RWPE2 (cell line): ENCODE results near the gene SPRED2.

Experiments used
- ATAC-seq: fragments of 200-7000 bp; cut with Tn5 transposase; 3 replicates; pipeline ENCODE4 v1.9.1; 2021; ENCODE audit warnings: low read depth
- DNase-seq: peaks from one replicate; pipeline ENCODE4 v3.0.0-alpha.2; 2020; ENCODE audit warnings: low spot score
- H3K27ac ChIP-seq: fragments of 450-650 bp; 2 replicates; pipeline ENCODE4 v1.5.1; 2017; ENCODE audit warnings: mild to moderate bottlenecking; ENCODE audit not compliant: poor library complexity, severe bottlenecking
- H3K27me3 ChIP-seq: fragments of 250-450 bp; sonication (Bioruptor Pico); 2 replicates; pipeline ENCODE4 v1.5.1; 2021; ENCODE audit warnings: mild to moderate bottlenecking, moderate library complexity; ENCODE audit not compliant: insufficient read depth, poor library complexity, severe bottlenecking
- H3K36me3 ChIP-seq: fragments of 250-450 bp; sonication (Bioruptor Pico); 2 replicates; pipeline ENCODE4 v1.5.1; 2020; ENCODE audit warnings: low read depth, mild to moderate bottlenecking, moderate library complexity
- H3K4me1 ChIP-seq: fragments of 250-450 bp; sonication (Bioruptor Pico); 2 replicates; pipeline ENCODE4 v1.5.1; 2021; ENCODE audit warnings: mild to moderate bottlenecking, moderate library complexity; ENCODE audit not compliant: insufficient read depth, poor library complexity, severe bottlenecking
- H3K4me3 ChIP-seq: fragments of 250-450 bp; sonication (Bioruptor Pico); 2 replicates; pipeline ENCODE4 v1.5.1; 2021; ENCODE audit warnings: mild to moderate bottlenecking, moderate library complexity; ENCODE audit not compliant: severe bottlenecking
- H3K9me3 ChIP-seq: fragments of 250-450 bp; sonication (Bioruptor Pico); 2 replicates; pipeline ENCODE4 v1.5.1; 2021; ENCODE audit warnings: mild to moderate bottlenecking, moderate library complexity; ENCODE audit not compliant: severe bottlenecking
- TF ChIP-seq, protein P1 (sequence below): fragments of 450-650 bp; IDR thresholded peaks from one replicate; pipeline ENCODE4 v1.5.1; 2017; ENCODE audit warnings: mild to moderate bottlenecking, moderate library complexity; ENCODE audit not compliant: poor library complexity, severe bottlenecking

SPRED2 gene

DNA sequence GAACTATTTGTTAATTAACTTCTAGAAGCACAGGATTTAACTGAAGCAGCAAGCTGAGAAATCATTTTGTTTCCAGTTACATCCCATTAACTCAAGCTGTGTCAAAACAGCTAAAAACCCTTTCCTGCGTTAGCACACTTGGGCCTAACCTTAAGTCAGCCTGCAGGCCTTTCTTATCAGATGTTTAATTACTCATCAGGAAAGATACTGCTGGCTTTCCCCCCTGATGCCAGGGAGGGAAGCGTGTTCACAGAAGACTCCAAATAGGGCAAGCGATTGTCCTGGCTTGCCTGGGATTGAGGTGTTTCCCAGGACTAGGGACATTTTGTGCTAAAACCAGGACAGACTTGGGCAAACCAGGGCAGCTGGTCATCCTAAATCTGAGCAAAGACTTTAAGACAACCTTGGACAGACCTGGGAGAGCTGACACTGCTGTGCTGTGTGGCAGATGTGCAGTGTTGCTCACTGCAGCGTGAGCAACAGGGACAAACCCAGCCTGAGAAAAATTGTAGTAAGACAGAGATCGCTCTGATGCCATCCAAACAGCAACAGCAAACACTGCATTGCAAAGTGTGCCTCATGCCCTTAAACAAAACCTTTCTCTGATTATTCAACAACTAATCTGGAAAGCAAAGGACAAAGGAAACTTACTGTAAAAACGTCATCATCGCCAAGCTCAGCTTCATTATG, 100.9 kb downstream of the SPRED2 start:
- DNase-seq (no peak), ATAC-seq (no peak)
- Histone ChIP-seq H3K36me3 (peaks cover 75% of the 10 kb centered on the region), H3K4me3 (no peak overlapping the region), H3K4me1 (peaks cover 12% of the 10 kb centered on the region), H3K9me3 (no peaks in the 10 kb centered on the region), H3K27ac (peak overlapping the region; percentile 4), H3K27me3 (no peaks in the 10 kb centered on the region)
- TF ChIP-seq, protein P1, sequence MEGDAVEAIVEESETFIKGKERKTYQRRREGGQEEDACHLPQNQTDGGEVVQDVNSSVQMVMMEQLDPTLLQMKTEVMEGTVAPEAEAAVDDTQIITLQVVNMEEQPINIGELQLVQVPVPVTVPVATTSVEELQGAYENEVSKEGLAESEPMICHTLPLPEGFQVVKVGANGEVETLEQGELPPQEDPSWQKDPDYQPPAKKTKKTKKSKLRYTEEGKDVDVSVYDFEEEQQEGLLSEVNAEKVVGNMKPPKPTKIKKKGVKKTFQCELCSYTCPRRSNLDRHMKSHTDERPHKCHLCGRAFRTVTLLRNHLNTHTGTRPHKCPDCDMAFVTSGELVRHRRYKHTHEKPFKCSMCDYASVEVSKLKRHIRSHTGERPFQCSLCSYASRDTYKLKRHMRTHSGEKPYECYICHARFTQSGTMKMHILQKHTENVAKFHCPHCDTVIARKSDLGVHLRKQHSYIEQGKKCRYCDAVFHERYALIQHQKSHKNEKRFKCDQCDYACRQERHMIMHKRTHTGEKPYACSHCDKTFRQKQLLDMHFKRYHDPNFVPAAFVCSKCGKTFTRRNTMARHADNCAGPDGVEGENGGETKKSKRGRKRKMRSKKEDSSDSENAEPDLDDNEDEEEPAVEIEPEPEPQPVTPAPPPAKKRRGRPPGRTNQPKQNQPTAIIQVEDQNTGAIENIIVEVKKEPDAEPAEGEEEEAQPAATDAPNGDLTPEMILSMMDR: no peak

GRCh38 chr2:65329525-65329924, 102.9 kb downstream of the SPRED2 start:
- Histone ChIP-seq H3K36me3 (peaks cover 76% of the 10 kb centered on the region), H3K4me1 (peaks cover 17% of the 10 kb centered on the region)

DNA sequence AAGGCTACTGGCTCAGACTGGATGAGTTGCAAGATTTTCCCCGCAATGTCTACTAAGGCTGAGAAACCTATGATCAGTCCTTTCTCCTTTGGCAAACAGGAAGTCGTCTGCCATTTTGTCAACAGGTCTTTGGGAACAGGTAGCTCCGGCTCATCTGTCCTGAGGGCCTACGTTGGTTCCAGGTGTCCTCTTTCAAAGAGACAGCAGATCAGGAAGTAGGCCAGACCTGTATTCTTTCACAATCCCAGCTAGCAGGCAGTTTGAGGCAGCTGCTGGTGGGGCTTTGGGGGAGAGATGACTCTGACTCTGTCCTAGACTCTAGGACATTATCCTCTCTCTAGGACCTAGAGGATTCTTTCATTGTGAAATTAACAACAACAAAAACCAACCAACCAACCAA, 106.1 kb downstream of the SPRED2 start:
- peaks cover 50% of the 10 kb centered on the region for H3K36me3 ChIP-seq
- peaks cover 12% of the 10 kb centered on the region for H3K4me1 ChIP-seq
- TF ChIP-seq, protein P1: no peak
- H3K27ac ChIP-seq: peak overlapping the region; percentile 15
- ATAC-seq (no peak), DNase-seq (no peak)
- H3K27me3 ChIP-seq: no peaks in the 10 kb centered on the region
- H3K4me3 ChIP-seq: no peak overlapping the region
- no peaks in the 10 kb centered on the region for H3K9me3 ChIP-seq

More at GRCh38 chr2:65329525-65329924, 102.9 kb downstream of the SPRED2 start:
- Histone ChIP-seq H3K4me3 (no peak overlapping the region), H3K9me3 (no peaks in the 10 kb centered on the region), H3K27me3 (no peaks in the 10 kb centered on the region), H3K27ac (no peak overlapping the region)
- no peak for DNase-seq
- no peak for ATAC-seq
- TF ChIP-seq, protein P1: no peak

- Histone ChIP-seq H3K4me3 (no peak overlapping the region), H3K27ac (no peak overlapping the region), H3K9me3 (no peaks in the 10 kb centered on the region), H3K36me3 (peaks cover 38% of the 10 kb centered on the region), H3K4me1 (peaks cover 21% of the 10 kb centered on the region), H3K27me3 (no peaks in the 10 kb centered on the region)
- DNase-seq (no peak), ATAC-seq (no peak)
- TF ChIP-seq, protein P1: no peak
These were observed 107.3 kb downstream of the SPRED2 start for GRCh38 chr2:65325066-65325465.

- Histone ChIP-seq H3K4me3 (no peak overlapping the region), H3K36me3 (peaks cover 22% of the 10 kb centered on the region), H3K27me3 (no peaks in the 10 kb centered on the region), H3K27ac (peak overlapping the region; percentile 98), H3K9me3 (no peaks in the 10 kb centered on the region), H3K4me1 (peaks cover 36% of the 10 kb centered on the region)
- no peak for DNase-seq
- ATAC-seq: no peak
- TF ChIP-seq, protein P1: no peak
These were observed 111.5 kb downstream of the SPRED2 start for GRCh38 chr2:65320946-65321345.
